Common myeloid progenitor, CD34-positive (primary cell): Measurements from ENCODE around the gene PLP1.

ENCODE experiments used
- CTCF ChIA-PET: fragments of 350-600 bp; sonication (Branson Sonifier 250); formaldehyde crosslinking; loops from one replicate; lab custom pipeline; 2021; ENCODE audit warnings: antibody characterized with exemption; lab: Charles Lee
- POLR2A ChIA-PET: fragments of 350-600 bp; sonication (Branson Sonifier 250); formaldehyde crosslinking; loops from one replicate; lab custom pipeline; 2021; ENCODE audit warnings: antibody characterized with exemption; lab: Charles Lee
- DNase-seq, 3 donors: peaks; one replicate each; pipeline versions ENCODE4 v3.0.0 to v3.0.0-alpha.2; 2013
- H3K27ac ChIP-seq, 2 experiments: 1 replicate in 1 of 2; 2 replicates in 1 of 2; pipeline ENCODE4 v1.7.0; 2013; ENCODE audit warnings: inconsistent platforms in 2 of 2, low read length in 2 of 2, mild to moderate bottlenecking in 2 of 2, low read depth in 1 of 2, moderate library complexity in 1 of 2; ENCODE audit not compliant: severe bottlenecking in 2 of 2, insufficient read depth in 1 of 2, poor library complexity in 1 of 2
- H3K27me3 ChIP-seq, 5 experiments: replicated peaks in 2 of 5; 1 replicate in 3 of 5; 2 replicates in 2 of 5; pipeline versions ENCODE4 v1.6.1 to v1.7.0; 2013; ENCODE audit warnings: low read length in 4 of 5, mild to moderate bottlenecking in 2 of 5, moderate library complexity in 2 of 5, inconsistent platforms in 1 of 5; ENCODE audit not compliant: insufficient read depth in 5 of 5, control insufficient read depth in 4 of 5
- H3K36me3 ChIP-seq, 4 experiments: 1 replicate in 2 of 4; 2 replicates in 2 of 4; pipeline versions ENCODE4 v1.6.1 to v1.7.0; 2013; ENCODE audit warnings: low read length in 3 of 4, control low read depth in 1 of 4, mild to moderate bottlenecking in 1 of 4; ENCODE audit not compliant: control insufficient read depth in 4 of 4, insufficient read depth in 4 of 4
- H3K4me1 ChIP-seq, 4 experiments: 1 replicate in 3 of 4; 2 replicates in 1 of 4; pipeline versions ENCODE4 v1.6.1 to v1.7.1; 2013; ENCODE audit warnings: low read length in 3 of 4, mild to moderate bottlenecking in 3 of 4, control low read depth in 1 of 4, inconsistent platforms in 1 of 4, moderate library complexity in 1 of 4; ENCODE audit not compliant: control insufficient read depth in 4 of 4, insufficient read depth in 4 of 4; ENCODE audit errors: control extremely low read depth in 1 of 4
- H3K4me3 ChIP-seq, 7 experiments: 1 replicate in 4 of 7; 2 replicates in 3 of 7; pipeline versions ENCODE4 v1.5.1 to v1.7.0; 2013; ENCODE audit warnings: mild to moderate bottlenecking in 7 of 7, low read length in 6 of 7, moderate library complexity in 6 of 7, inconsistent platforms in 2 of 7, low read depth in 2 of 7, control low read depth in 1 of 7; ENCODE audit not compliant: insufficient read depth in 4 of 7, control insufficient read depth in 1 of 7; ENCODE audit errors: extremely low read depth in 1 of 7
- H3K9me3 ChIP-seq, 5 experiments: 1 replicate in 4 of 5; 2 replicates in 1 of 5; pipeline versions ENCODE4 v1.6.1 to v1.7.1; 2013; ENCODE audit warnings: low read length in 4 of 5, mild to moderate bottlenecking in 2 of 5, inconsistent platforms in 1 of 5, low read depth in 1 of 5, moderate library complexity in 1 of 5; ENCODE audit not compliant: control insufficient read depth in 4 of 5, insufficient read depth in 2 of 5; ENCODE audit errors: control extremely low read depth in 1 of 5
- WGBS: methylation state at CpG from one replicate; pipeline ENCODE4 v1.1.5; 2013; ENCODE audit not compliant: insufficient coverage; 5-methylcytosine and 5-hydroxymethylcytosine counted together

The PLP1 gene

DNA sequence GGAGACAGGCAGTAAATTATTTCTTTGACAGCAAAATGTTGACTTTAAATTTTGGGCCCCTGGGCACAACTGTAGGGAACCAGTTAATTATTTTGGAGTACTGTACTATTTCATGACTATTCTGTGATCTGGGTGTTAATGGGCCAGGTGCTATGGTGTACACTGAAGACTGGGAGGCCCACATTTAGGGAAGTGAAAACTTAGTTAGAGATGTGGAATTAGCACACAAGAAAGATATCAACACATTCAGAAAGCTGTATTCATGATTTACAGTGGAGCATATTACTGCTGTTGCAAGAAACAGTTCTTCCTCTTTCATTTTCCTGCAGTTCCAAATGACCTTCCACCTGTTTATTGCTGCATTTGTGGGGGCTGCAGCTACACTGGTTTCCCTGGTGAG, 12.4 kb downstream of the PLP1 start:
- Histone ChIP-seq H3K27me3 (peaks cover 0 to 5% (median 0%) of the 10 kb centered on the region in 5 experiments), H3K4me1 (peaks cover 0 to 4% (median 0%) of the 10 kb centered on the region in 4 experiments), H3K4me3 (no peak overlapping the region), H3K27ac (no peak overlapping the region), H3K36me3 (no peaks in the 10 kb centered on the region), H3K9me3 (no peaks in the 10 kb centered on the region)
- POLR2A ChIA-PET = no interaction called here
- CTCF ChIA-PET = no interaction called here
- DNase-seq = peak in 2 of 3 donors; percentile 4 to 10

DNA sequence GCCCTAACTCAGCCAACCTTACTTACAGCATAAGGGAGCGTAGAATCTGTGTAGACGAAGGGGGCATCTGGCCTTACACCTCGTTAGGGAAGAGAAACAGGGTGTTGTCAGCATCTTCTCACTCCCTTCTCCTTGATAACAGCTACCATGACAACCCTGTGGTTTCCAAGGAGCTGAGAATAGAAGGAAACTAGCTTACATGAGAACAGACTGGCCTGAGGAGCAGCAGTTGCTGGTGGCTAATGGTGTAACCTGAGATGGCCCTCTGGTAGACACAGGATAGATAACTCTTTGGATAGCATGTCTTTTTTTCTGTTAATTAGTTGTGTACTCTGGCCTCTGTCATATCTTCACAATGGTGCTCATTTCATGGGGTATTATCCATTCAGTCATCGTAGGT, 14.6 kb downstream of the PLP1 start:
- H3K4me3 ChIP-seq = no peak overlapping the region
- WGBS = no CpG with 5 or more reads among the region's 4 CpGs
- no peaks in the 10 kb centered on the region for H3K9me3 ChIP-seq
- peaks cover 0 to 4% (median 0%) of the 10 kb centered on the region in 4 experiments for H3K4me1 ChIP-seq
- CTCF ChIA-PET = no interaction called here
- DNase-seq = no peak
- H3K27ac ChIP-seq = no peak overlapping the region
- no peaks in the 10 kb centered on the region for H3K36me3 ChIP-seq
- peaks cover 0 to 5% (median 0%) of the 10 kb centered on the region in 5 experiments for H3K27me3 ChIP-seq
- POLR2A ChIA-PET = no interaction called here

DNA sequence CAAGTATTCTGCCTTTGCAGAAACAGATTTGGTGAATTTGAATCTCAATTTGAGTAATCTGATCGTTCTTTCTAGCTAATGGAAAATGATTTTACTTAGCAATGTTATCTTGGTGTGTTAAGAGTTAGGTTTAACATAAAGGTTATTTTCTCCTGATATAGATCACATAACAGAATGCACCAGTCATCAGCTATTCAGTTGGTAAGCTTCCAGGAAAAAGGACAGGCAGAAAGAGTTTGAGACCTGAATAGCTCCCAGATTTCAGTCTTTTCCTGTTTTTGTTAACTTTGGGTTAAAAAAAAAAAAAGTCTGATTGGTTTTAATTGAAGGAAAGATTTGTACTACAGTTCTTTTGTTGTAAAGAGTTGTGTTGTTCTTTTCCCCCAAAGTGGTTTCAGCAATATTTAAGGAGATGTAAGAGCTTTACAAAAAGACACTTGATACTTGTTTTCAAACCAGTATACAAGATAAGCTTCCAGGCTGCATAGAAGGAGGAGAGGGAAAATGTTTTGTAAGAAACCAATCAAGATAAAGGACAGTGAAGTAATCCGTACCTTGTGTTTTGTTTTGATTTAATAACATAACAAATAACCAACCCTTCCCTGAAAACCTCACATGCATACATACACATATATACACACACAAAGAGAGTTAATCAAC, 15.3 kb downstream of the PLP1 start:
- Histone ChIP-seq H3K4me1 (peaks cover 0 to 4% (median 0%) of the 10 kb centered on the region in 4 experiments), H3K9me3 (no peaks in the 10 kb centered on the region), H3K27me3 (peaks cover 0 to 5% (median 0%) of the 10 kb centered on the region in 5 experiments), H3K4me3 (no peak overlapping the region), H3K36me3 (no peaks in the 10 kb centered on the region), H3K27ac (no peak overlapping the region)
- CTCF ChIA-PET = no interaction called here
- no peak for DNase-seq
- POLR2A ChIA-PET = no interaction called here
- no CpG with 5 or more reads among the region's 2 CpGs for WGBS

DNA sequence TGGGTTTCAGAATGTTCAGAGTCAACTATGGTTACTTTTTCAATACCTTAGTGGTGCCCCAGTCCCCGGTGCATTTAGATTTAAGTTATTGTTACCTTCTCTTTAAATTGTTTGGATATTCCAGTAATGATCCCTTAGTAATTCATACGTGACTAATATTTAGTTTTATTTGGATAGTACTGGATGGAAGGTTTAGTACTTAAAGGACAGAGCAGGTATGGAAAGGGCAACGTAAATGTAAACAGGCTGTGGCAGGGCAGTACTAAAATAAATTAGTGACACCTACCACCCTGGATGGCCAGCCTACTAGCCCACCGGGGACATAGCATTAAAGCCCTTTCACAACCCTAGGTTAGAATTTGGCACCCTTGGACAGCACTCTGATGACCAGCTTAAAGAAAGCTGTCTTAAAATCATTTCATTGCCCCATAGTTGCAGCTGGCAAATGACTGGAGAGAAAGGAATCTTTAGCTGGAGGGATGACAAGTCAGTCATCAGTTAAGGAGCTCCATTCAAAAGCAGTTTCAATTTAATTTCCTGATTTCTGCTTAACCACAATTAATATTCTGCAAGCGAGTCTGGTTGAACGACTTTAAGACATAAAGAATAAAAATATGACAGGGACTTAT, 16.4 kb downstream of the PLP1 start:
- H3K4me1 ChIP-seq = peaks cover 0 to 4% (median 0%) of the 10 kb centered on the region in 4 experiments
- peaks cover 0 to 2% (median 0%) of the 10 kb centered on the region in 5 experiments for H3K27me3 ChIP-seq
- ChIA-PET CTCF (no interaction called here), POLR2A (no interaction called here)
- 98% methylated on average over 4 of the region's 6 CpGs for WGBS
- no peak overlapping the region for H3K27ac ChIP-seq
- no peak overlapping the region for H3K4me3 ChIP-seq
- no peaks in the 10 kb centered on the region for H3K9me3 ChIP-seq
- no peak for DNase-seq
- no peaks in the 10 kb centered on the region for H3K36me3 ChIP-seq

DNA sequence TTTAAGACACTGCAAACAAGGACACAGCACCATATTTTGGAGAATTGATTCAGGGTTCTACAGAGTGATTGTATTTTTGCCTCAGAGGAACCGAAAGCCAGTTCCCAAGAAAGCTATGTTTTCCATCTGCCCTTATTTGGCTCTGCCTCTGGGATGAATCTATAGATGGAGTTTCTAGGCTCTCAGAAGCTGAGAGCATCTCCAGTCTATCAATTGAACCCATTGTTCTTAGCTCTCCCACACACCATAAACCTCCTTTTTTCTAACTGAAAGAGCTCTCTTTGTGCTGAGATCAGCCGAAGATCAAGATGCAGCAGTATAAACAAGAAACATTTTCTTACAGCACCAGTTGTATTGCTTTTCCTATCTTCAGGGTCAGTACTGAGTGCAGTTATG, 16.9 kb downstream of the PLP1 start:
- 94% methylated on average over 2 of the region's 2 CpGs for WGBS
- ChIA-PET CTCF (interaction anchor here (0.8 kb wide), 1 partner anchor 26 kb away, joined by 3 read pairs; no protein-coding TSS in a partner anchor), POLR2A (no interaction called here)
- H3K27ac ChIP-seq = no peak overlapping the region
- no peak overlapping the region for H3K4me3 ChIP-seq
- H3K36me3 ChIP-seq = no peaks in the 10 kb centered on the region
- peaks cover 0 to 2% (median 0%) of the 10 kb centered on the region in 5 experiments for H3K27me3 ChIP-seq
- H3K9me3 ChIP-seq = no peaks in the 10 kb centered on the region
- H3K4me1 ChIP-seq = peaks cover 0 to 4% (median 0%) of the 10 kb centered on the region in 4 experiments
- DNase-seq = no peak

DNA sequence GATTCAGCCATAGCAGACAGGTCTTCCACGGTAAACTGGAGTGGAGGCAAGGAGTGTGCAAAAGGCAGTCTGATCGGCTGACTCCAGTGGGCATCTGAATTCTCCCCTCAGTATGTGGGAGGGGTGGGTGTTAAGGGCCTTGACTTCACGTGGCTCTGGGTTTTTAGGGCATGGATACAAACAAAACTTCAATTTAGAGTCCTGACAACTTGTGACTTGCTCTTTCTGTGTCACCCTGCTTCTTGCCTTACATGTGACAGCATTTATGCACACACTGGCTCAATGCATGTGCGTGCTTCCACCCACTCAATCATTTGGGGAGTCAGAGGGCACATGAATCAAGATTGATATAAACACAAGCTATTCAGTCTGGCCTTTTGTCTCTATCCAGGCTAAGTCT, 17.5 kb downstream of the PLP1 start:
- ChIA-PET CTCF (interaction anchor here (0.8 kb wide), 1 partner anchor 25 kb away, joined by 3 read pairs; no protein-coding TSS in a partner anchor), POLR2A (no interaction called here)
- H3K27ac ChIP-seq = no peak overlapping the region
- DNase-seq = no peak
- no peaks in the 10 kb centered on the region for H3K9me3 ChIP-seq
- WGBS = 70% methylated on average over 3 of the region's 4 CpGs
- H3K36me3 ChIP-seq = no peaks in the 10 kb centered on the region
- H3K4me3 ChIP-seq = no peak overlapping the region
- peaks cover 0 to 4% (median 0%) of the 10 kb centered on the region in 4 experiments for H3K4me1 ChIP-seq
- peaks cover 0 to 2% (median 0%) of the 10 kb centered on the region in 5 experiments for H3K27me3 ChIP-seq

DNA sequence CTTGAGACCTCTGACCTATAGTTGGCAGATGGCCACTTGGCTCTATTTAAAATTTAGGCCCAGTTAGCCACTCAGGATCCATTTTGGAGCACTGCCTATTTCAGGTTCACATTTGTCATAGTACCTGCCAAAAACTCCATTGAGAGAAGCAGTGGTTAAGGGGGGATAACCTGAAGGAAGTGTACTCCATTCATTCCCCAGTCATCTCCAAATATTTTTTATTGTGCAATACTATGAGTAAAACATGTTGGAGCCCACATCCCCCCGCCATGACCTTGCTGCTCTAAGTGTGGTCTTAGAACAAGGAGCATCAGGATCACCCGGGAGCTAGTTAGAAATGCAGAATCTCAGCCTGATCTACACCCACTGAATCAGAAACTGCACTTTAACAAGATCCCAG, 21.1 kb downstream of the PLP1 start:
- Histone ChIP-seq H3K9me3 (no peaks in the 10 kb centered on the region), H3K27me3 (peaks cover 0 to 2% (median 0%) of the 10 kb centered on the region in 5 experiments), H3K36me3 (no peaks in the 10 kb centered on the region), H3K27ac (no peak overlapping the region), H3K4me3 (no peak overlapping the region), H3K4me1 (no peaks in the 10 kb centered on the region)
- ChIA-PET POLR2A (no interaction called here), CTCF (no interaction called here)
- DNase-seq = no peak
- WGBS = 76% methylated on average over 2 of the region's 2 CpGs
